MG63 (cell line): ENCODE results near the gene ORM2. TPM values are rescaled to one million over a fixed set of nuclear protein-coding genes. Genes with fewer than 3 reads are reported as not detected.
A peak's percentile ranks its signal among the peaks of the same experiment; 100 is the strongest.
"Not testable (repeated sequence)": the region's sequence is repeated elsewhere in the genome, so short reads cannot be mapped to it uniquely, and the experiment has no call there.

Experiments
- DNase-seq: peaks from one replicate; pipeline ENCODE4 v3.0.0-alpha.2; 2020
- H3K27me3 ChIP-seq: fragments of 250-450 bp; sonication (Bioruptor Pico); 2 replicates; pipeline ENCODE4 v1.5.1; 2020; ENCODE audit warnings: mild to moderate bottlenecking, moderate library complexity
- H3K36me3 ChIP-seq: fragments of 250-450 bp; sonication (Bioruptor Pico); 2 replicates; pipeline ENCODE4 v1.5.1; 2020; ENCODE audit warnings: mild to moderate bottlenecking, moderate library complexity
- H3K4me3 ChIP-seq: fragments of 250-450 bp; sonication (Bioruptor Pico); 2 replicates; pipeline ENCODE4 v1.5.1; 2020; ENCODE audit warnings: mild to moderate bottlenecking, moderate library complexity
- H3K9me3 ChIP-seq: fragments of 250-450 bp; sonication (Bioruptor Pico); 2 replicates; pipeline ENCODE4 v1.5.1; 2020; ENCODE audit warnings: mild to moderate bottlenecking, moderate library complexity
- total RNA-seq: library from RNA; depleted of rRNA; stranded (reverse); fragments of >200 nt; shearing (Covaris generic); gene quantifications from 2 replicates; pipeline ENCODE4 v1.2.3, GENCODE V29; 2014; ENCODE audit warnings: low replicate concordance

The ORM2 gene
- total RNA-seq, 1 experiment from 2014 or later = not detected

DNA sequence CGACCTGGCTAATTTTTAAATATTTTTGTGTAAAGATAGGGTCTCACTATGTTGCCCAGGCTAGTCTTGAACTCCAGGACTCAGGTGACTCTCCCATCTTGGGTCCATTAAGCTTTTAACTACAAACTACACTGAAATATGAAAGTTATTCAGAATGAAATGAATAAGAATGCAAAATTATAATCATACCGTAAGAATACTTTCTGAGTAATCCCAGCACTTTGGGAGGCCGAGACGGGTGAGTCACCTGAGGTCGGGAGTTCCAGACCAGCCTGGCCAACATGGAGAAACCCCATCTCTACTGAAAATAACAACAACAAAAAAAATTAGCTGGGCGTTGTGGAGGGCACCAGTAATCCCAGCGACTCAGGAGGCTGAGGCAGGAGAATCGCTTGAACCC, 7.9 kb upstream of the ORM2 start:
- no peaks in the 10 kb centered on the region for H3K27me3 ChIP-seq
- H3K36me3 ChIP-seq = no peaks in the 10 kb centered on the region
- DNase-seq = peak; percentile 79
- no peaks in the 10 kb centered on the region for H3K9me3 ChIP-seq
- no peak overlapping the region for H3K4me3 ChIP-seq

DNA sequence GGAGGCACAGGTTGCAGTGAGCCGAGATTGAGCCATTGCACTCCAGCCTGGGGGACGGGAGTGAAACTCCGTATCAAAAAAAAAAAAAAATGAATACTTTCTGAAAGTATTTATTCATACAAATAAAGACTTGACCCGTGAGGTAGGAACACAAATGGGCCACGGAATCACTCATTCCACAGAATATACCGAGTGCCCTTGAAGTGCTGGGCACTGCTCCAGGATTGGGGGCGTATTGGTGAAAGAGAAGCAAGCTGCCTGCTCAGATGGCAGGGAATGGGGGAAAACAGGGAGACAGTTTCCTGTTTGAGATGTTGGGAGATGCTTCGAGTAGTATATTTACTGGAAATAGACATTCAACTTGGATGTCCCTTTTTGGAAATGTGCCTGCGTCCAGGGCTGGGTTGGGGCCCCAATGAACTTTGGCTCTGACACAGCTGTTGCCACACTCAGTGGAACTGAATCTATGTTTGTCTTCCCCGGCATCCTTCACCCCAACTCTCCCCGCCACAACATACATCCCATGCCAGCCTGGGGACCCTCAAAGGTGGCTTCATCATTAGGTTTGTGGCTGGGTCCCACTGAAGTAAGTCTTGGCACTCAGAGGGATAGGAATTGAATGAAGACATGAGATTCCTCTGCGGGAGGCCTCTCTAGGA, 7.4 kb upstream of the ORM2 start:
- not testable (repeated sequence) for H3K36me3 ChIP-seq, H3K27me3 ChIP-seq, H3K4me3 ChIP-seq, H3K9me3 ChIP-seq
- peak; percentile 57 for DNase-seq

DNA sequence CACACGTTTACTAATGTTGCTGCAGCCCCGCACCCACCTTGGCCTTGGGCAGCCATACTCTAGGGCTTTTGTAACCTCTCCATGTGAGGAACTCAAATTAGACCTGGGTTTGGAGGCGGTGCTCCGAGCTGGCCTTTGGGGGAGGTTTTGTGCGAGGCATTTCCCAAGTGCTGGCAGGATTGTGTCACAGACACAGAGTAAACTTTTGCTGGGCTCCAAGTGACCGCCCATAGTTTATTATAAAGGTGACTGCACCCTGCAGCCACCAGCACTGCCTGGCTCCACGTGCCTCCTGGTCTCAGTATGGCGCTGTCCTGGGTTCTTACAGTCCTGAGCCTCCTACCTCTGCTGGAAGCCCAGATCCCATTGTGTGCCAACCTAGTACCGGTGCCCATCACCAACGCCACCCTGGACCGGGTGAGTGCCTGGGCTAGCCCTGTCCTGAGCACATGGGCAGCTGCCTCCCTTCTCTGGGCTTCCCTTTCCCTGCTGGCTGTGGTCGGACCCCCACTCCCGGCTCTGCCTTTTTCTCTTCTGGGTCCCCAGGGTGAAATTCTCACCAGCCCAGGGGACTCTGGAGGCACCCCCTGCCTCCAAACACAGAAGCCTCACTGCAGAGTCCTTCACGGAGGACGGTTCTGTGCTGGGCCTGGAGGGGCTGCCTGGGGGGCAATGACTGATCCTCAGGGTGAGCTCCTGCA, 6.7 kb upstream of the ORM2 start, which contains the start of gene ORM1:
TSS of gene ORM1 (plus strand) at position 268 of the 701 bp plus-strand sequence. CDS start at position 304, 36 bp downstream.
- H3K36me3 ChIP-seq, H3K4me3 ChIP-seq, DNase-seq, H3K27me3 ChIP-seq, H3K9me3 ChIP-seq: not testable (repeated sequence)

DNA sequence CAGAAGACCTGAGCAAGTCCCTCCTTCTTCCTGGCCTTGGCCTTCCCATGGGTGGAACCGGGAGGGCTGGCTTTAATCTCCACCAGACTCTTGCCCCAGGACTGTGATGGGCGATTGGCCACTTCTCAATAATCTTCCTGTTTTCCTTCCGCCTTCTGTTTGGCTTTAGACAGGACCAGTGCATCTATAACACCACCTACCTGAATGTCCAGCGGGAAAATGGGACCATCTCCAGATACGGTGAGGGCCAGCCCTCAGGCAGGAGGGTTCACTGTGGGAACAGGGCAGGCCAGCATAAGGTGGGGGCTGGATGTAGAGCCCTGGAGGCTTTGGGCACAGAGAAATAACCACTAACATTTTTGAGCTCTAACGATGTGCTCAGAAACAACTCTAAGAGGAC, 5.8 kb upstream of the ORM2 start:
- not testable (repeated sequence) for H3K36me3 ChIP-seq, H3K4me3 ChIP-seq, H3K9me3 ChIP-seq, DNase-seq, H3K27me3 ChIP-seq

DNA sequence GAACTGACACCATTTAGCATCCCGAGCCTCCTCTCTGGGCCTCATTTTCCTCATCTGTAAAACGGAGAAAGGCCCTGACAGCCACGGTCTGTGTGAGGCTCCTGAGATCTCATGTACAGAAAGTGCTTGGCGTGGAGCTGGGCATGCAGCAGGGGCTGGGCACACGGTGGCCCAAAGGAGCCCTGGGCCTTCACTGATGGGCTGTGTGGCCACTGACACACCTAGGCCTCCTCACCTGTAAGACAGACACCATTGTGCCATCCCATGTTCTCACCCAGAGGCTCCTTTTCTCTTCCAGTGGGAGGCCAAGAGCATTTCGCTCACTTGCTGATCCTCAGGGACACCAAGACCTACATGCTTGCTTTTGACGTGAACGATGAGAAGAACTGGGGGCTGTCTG, 5.2 kb upstream of the ORM2 start:
- DNase-seq = no peak
- no peaks in the 10 kb centered on the region for H3K9me3 ChIP-seq
- no peaks in the 10 kb centered on the region for H3K36me3 ChIP-seq
- H3K27me3 ChIP-seq = no peaks in the 10 kb centered on the region
- no peak overlapping the region for H3K4me3 ChIP-seq

DNA sequence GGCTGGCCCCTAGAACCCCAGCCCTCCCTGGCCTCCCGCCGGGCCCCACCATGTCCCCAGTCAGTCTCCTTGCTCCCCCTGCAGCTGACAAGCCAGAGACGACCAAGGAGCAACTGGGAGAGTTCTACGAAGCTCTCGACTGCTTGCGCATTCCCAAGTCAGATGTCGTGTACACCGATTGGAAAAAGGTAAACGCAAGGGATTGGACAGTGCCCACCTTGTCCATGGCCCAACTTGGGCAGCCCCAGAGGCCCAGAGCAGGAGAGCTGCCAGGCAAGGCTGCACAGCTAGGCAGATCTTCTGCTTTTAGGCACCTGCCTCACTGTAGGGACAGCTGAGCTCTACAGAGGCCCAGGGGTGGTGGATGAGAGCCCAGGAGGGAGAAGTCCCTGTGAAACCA, 4.7 kb upstream of the ORM2 start:
- H3K9me3 ChIP-seq, H3K4me3 ChIP-seq, DNase-seq, H3K27me3 ChIP-seq, H3K36me3 ChIP-seq: not testable (repeated sequence)

DNA sequence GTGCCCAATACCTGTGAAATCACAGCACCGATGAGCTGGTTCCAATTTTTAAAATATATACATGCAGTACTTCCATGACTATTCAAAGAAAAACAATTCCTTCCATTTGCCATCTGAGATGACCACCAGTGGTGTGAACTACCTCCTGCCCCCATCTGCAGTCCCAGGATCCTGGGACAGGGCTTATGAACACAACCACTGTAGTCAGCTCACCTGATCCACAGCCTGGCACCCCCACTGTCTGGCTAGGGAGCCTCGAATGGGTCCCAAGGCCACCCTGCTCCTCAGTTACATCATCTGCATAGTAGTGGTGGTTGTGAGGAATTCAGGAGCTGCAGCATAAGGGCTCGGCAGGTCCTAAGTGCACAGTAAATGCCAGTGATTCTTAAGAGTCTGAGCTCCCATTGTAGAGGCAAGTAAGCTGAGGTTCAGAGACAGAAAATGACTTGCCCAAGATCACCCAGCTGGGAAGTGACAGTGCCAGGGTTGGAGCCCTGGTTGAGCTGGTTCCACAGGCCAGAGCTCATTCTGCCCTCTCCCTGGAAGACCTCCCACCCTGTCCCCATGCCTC, 3.9 kb upstream of the ORM2 start:
- DNase-seq, H3K9me3 ChIP-seq, H3K4me3 ChIP-seq, H3K27me3 ChIP-seq, H3K36me3 ChIP-seq: not testable (repeated sequence)

DNA sequence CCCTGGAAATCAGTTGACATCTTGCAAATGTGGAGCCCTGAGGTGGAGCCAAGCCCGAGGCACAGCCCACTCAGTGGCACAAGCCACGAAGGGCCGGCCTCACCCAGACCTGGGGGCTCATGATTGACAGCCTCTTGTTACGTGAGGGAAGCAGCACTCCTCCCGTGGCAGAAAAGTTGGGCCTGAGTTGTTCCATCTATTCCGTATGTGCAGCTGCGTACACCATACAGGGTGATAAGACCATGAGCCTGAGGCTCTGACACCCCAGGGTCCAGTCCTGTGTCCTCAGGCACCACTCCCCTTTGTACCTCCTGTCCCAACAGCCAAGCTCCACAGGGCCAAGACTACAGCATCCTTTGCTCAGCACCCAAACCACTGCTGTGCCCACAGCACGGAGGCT, 1.9 kb upstream of the ORM2 start:
- Histone ChIP-seq H3K36me3 (no peaks in the 10 kb centered on the region), H3K9me3 (no peaks in the 10 kb centered on the region), H3K27me3 (no peaks in the 10 kb centered on the region), H3K4me3 (no peak overlapping the region)
- no peak for DNase-seq

DNA sequence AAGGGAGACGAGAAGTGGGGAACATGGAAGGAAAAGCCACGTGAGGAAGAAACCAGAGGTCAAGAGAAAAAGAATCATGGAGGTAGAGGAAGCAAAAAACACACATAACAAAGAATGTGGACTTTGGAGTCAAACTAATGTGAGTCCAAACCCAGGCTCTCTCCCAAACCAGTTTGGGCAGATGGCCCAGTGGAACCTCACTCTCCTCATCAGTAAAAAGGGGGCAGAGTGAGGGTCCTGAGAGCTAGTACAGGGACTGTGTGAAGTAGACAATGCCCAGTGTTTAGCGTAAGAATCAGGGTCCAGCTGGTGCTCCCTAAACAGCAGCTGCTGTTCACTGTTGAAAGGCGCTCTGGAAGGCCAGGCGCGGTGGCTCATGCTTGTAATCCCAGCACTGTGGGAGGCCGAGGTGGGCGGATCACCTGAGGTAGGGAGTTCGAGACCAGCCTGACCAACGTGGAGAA, 1.3 kb upstream of the ORM2 start:
- H3K36me3 ChIP-seq, DNase-seq, H3K27me3 ChIP-seq, H3K4me3 ChIP-seq, H3K9me3 ChIP-seq: not testable (repeated sequence)

DNA sequence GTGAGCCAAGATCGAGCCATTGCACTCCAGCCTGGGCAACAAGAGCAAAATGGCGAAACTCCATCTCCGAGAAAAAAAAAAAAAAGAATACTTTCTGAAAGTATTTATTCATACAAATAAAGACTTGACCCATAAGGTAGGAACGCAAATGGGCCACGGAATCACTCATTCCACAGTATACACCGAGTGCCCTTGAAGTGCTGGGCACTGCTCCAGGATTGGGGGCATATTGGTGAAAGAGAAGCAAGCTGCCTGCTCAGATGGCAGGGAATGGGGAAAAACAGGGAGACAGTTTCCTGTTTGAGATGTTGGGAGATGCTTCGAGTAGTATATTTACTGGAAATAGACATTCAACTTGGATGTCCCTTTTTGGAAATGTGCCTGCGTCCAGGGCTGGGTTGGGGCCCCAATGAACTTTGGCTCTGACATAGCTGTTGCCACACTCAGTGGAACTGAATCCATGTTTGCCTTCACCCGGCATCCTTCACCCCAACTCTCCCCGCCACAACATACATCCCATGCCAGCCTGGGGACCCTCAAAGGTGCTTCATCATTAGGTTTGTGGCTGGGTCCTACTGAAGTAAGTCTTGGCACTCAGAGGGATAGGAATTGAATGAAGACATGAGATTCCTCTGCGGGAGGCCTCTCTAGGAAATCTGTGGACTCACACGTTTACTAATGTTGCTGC, 588 bp upstream of the ORM2 start:
- H3K36me3 ChIP-seq, H3K4me3 ChIP-seq, DNase-seq, H3K27me3 ChIP-seq, H3K9me3 ChIP-seq: not testable (repeated sequence)

DNA sequence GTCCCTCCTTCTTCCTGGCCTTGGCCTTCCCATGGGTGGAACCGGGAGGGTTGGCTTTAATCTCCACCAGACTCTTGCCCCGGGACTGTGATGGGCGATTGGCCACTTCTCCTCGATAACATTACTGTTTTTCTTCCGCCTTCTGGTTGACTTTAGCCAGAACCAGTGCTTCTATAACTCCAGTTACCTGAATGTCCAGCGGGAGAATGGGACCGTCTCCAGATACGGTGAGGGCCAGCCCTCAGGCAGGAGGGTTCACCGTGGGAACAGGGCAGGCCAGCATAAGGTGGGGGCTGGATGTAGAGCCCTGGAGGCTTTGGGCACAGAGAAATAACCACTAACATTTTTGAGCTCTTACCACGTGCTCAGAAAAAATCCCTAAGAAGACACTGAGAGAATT, 967 bp downstream of the ORM2 start:
- Histone ChIP-seq H3K4me3 (no peak overlapping the region), H3K9me3 (no peaks in the 10 kb centered on the region), H3K27me3 (no peaks in the 10 kb centered on the region), H3K36me3 (no peaks in the 10 kb centered on the region)
- no peak for DNase-seq

DNA sequence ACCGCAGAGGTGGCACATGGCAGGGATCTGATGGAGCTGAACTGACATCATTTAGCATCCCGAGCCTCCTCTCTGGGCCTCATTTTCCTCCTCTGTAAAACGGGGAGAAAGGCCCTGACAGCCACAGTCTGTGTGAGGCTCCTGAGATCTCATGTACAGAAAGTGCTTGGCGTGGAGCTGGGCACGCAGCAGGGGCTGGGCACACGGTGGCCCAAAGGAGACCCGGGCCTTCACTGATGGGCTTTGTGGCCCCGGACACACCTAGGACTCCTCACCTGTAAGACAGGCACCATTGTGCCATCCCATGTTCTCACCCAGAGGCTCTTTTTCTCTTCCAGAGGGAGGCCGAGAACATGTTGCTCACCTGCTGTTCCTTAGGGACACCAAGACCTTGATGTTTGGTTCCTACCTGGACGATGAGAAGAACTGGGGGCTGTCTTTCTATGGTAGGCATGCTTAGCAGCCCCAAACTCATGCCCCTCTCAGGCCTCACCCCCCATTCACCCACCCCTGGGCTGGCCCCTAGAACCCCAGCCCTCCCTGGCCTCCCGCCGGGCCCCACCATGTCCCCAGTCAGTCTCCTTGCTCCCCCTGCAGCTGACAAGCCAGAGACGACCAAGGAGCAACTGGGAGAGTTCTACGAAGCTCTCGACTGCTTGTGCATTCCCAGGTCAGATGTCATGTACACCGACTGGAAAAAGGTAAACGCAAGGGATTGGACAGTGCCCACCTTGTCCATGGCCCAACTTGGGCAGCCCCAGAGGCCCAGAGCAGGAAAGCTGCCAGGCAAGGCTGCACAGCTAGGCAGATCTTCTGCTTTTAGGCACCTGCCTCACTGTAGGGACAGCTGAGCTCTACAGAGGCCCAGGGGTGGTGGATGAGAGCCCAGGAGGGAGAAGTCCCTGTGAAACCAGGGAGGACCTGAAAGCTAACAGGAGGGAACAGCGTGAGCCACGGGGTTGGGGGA, 1.8 kb downstream of the ORM2 start:
- not testable (repeated sequence) for H3K36me3 ChIP-seq, H3K4me3 ChIP-seq, H3K9me3 ChIP-seq, H3K27me3 ChIP-seq, DNase-seq

DNA sequence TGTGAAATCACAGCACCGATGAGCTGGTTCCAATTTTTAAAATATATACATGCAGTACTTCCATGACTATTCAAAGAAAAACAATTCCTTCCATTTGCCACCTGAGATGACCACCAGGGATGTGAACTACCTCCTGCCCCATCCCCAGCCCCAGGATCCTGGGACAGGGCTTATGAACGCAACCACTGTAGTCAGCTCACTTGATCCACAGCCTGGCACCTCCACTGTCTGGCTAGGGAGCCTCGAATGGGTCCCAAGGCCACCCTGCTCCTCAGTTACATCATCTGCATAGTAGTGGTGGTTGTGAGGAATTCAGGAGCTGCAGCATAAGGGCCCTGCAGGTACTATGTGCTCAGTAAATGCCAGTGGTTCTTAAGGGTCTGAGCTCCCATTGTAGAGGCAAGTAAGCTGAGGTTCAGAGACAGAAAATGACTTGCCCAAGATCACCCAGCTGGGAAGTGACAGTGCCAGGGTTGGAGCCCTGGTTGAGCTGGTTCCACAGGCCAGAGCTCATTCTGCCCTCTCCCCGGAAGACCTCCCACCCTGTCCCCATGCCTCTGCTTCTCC, 2.9 kb downstream of the ORM2 start:
- not testable (repeated sequence) for H3K4me3 ChIP-seq, DNase-seq, H3K27me3 ChIP-seq, H3K9me3 ChIP-seq, H3K36me3 ChIP-seq

DNA sequence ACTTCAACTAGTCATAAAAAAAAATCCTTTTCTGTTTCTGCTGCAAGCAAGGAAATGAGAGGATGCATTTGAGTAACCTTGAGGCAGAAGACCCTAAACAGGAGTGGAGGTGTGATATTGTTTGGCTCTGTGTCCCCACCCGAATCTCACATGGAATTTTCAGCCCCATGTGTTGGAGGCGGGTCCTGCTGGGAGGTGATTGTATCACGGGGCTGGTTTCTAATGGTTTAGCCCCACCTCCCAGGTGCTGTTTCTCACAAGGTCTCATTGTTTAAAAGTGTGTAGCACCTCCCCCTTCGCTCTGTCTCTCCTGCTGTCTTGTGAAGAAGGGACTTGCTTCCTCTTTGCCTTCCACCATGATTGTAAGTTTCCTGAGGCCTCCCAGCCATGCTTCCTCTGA, 4.0 kb downstream of the ORM2 start:
- not testable (repeated sequence) for DNase-seq, H3K36me3 ChIP-seq, H3K9me3 ChIP-seq, H3K4me3 ChIP-seq, H3K27me3 ChIP-seq

DNA sequence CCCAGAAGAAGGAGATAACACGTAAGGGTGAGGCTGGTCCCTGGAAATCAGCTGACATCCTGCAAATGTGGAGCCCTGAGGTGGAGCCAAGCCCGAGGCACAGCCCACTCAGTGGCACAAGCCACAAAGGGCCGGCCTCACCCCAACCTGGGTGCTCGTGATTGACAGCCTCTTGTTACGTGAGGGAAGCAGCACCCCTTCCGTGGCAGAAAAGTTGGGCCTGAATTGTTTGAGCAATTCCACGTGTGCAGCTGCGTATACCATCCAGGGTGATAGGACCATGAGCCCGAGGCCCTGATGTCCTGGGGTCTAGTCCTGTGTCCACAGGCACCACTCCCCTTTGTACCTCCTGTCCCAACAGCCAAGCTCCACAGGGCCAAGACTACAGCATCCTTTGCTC, 4.8 kb downstream of the ORM2 start:
- H3K27me3 ChIP-seq = no peaks in the 10 kb centered on the region
- no peak for DNase-seq
- no peaks in the 10 kb centered on the region for H3K36me3 ChIP-seq
- no peaks in the 10 kb centered on the region for H3K9me3 ChIP-seq
- H3K4me3 ChIP-seq = no peak overlapping the region

DNA sequence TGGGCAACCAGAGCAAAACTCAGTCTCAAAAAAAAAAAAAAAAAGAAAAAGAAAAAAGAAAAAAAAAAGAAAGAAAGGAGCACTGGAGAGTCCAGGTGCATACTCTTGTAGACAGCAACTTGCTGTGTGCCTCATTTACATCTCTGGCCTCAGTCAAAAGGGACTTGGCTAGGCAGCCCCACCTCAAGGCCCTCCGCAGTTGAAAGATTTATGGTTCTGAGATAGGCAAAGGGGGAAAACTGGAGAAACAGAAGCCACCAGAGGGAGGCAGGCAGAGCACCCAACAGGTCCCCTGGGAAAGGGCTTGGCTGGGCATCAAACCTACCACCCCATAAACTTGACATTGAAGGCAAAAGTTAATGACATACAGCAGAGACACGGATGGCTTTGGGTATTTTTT, 6.1 kb downstream of the ORM2 start:
- no peak for DNase-seq
- Histone ChIP-seq H3K4me3 (no peak overlapping the region), H3K9me3 (no peaks in the 10 kb centered on the region), H3K36me3 (no peaks in the 10 kb centered on the region), H3K27me3 (no peaks in the 10 kb centered on the region)
